OCI-LY7 (cell line): ENCODE data around the gene GAK.

Experiments
- CTCF ChIP-seq: fragments of 200-600 bp; sonication (generic); conservative IDR thresholded peaks from 2 replicates; pipeline ENCODE4 v1.5.1; 2014; ENCODE audit warnings: mild to moderate bottlenecking, antibody characterized with exemption, low read length, moderate library complexity, mixed read lengths
- EZH2phosphoT487 ChIP-seq: fragments of 200-600 bp; sonication (generic); IDR thresholded peaks from 2 replicates; pipeline ENCODE4 v1.6.1; 2018; ENCODE audit warnings: low read depth, borderline replicate concordance, mild to moderate bottlenecking, mixed run types, antibody characterized with exemption, low read length, moderate library complexity, mixed read lengths

- TF ChIP-seq CTCF (no peak), EZH2phosphoT487 (no peak)
Measured at GRCh38 chr4:823176-823760, 108.8 kb downstream of the GAK start.
